HepG2 (cell line): Measurements from ENCODE around the gene DNAJC9. TPM values are rescaled to one million over a fixed set of nuclear protein-coding genes. Genes with fewer than 3 reads are reported as not detected.

Source experiments
- ATAC-seq: fragments of 200-7000 bp; cut with Tn5 transposase; 3 replicates; pipeline ENCODE4 v1.9.1; 2020; ENCODE audit warnings: mild to moderate bottlenecking, moderate library complexity
- BruUV-seq: library from RNA; stranded (reverse); fragments of 400-500 nt; replicated peaks from 2 replicates; lab custom pipeline; 2021; lab: Mats Ljungman, UMichigan
- CTCF ChIA-PET: fragments of 300-600 bp; formaldehyde crosslinking; extraction: SDS; loops from one replicate; lab custom pipeline; 2021; ENCODE audit warnings: low total read pairs, inconsistent platforms, low intra/inter-chr PET ratio; lab: Yijun Ruan, JAX
- POLR2A ChIA-PET: fragments of 350-600 bp; sonication (Branson Sonifier 250); formaldehyde crosslinking; loops from one replicate; lab custom pipeline; 2020; ENCODE audit warnings: antibody characterized with exemption, inconsistent platforms; lab: Yijun Ruan, JAX
- DNase-seq: peaks from one replicate; pipeline ENCODE4 v3.0.0-alpha.2; 2015; ENCODE audit warnings: low spot score
- FAIRE-seq: peaks from 3 replicates; lab custom pipeline; 2011; peaks lifted over from hg19 to GRCh38; lab: Jason Lieb, UNC
- H2AFZ ChIP-seq: one replicate; pipeline ENCODE4 v1.6.1; 2011; ENCODE audit warnings: low read length, inconsistent platforms
- H3K27ac ChIP-seq: fragments of 300-600 bp; 3 replicates; pipeline ENCODE4 v1.8.0; 2011; ENCODE audit warnings: mixed run types, mild to moderate bottlenecking, mixed read lengths, low read length, inconsistent platforms; ENCODE audit not compliant: insufficient read depth; ENCODE audit errors: extremely low read length
- H3K27me3 ChIP-seq, 2 experiments: fragments of 200-600 bp in 1 of 2; 2 replicates in 1 of 2; 3 replicates in 1 of 2; pipeline versions ENCODE4 v1.6.0 to v1.8.0; 2011; ENCODE audit warnings: low read length in 2 of 2, mild to moderate bottlenecking in 2 of 2, moderate library complexity in 2 of 2, inconsistent platforms in 1 of 2; ENCODE audit not compliant: insufficient read depth in 2 of 2, control insufficient read depth in 1 of 2
- H3K36me3 ChIP-seq, 2 experiments: fragments of 200-600 bp in 1 of 2; replicated peaks in 1 of 2; 2 replicates in 1 of 2; 3 replicates in 1 of 2; pipeline versions ENCODE4 v1.5.1 to v1.8.0; 2011; ENCODE audit warnings: low read length in 2 of 2, inconsistent platforms in 1 of 2; ENCODE audit not compliant: insufficient read depth in 2 of 2, control insufficient read depth in 1 of 2
- H3K4me1 ChIP-seq: 2 replicates; pipeline ENCODE4 v1.5.1; 2012; ENCODE audit warnings: low read length, inconsistent platforms; ENCODE audit not compliant: insufficient read depth
- H3K4me2 ChIP-seq: 2 replicates; pipeline ENCODE4 v1.6.0; 2011; ENCODE audit warnings: low read depth, low read length, inconsistent platforms
- H3K4me3 ChIP-seq, 3 experiments: fragments of 200-600 bp in 1 of 3; sonication (generic), shearing (Covaris generic) in 1 of 3; replicated peaks in 1 of 3; 2 replicates each; pipeline ENCODE4 v1.5.1; 2011 to 2016; ENCODE audit warnings: low read length in 3 of 3, inconsistent platforms in 2 of 3, low read depth in 2 of 3, mild to moderate bottlenecking in 2 of 3, control low read depth in 1 of 3, mixed read lengths in 1 of 3; ENCODE audit not compliant: insufficient read depth in 1 of 3
- H3K79me2 ChIP-seq: one replicate; pipeline ENCODE4 v1.6.1; 2011; ENCODE audit warnings: low read length, inconsistent platforms; ENCODE audit not compliant: insufficient read depth
- H3K9ac ChIP-seq: 2 replicates; pipeline ENCODE4 v1.6.0; 2011; ENCODE audit warnings: mild to moderate bottlenecking, low read depth, low read length, inconsistent platforms; ENCODE audit not compliant: insufficient read depth
- H3K9me3 ChIP-seq: 2 replicates; pipeline ENCODE4 v1.5.1; 2012; ENCODE audit warnings: mild to moderate bottlenecking, low read length
- H4K20me1 ChIP-seq: 2 replicates; pipeline ENCODE4 v1.6.0; 2011; ENCODE audit warnings: inconsistent platforms, mild to moderate bottlenecking, low read length, moderate library complexity; ENCODE audit not compliant: insufficient read depth
- EEA1 ChIP-seq: sonication (generic); formaldehyde crosslinking; IDR thresholded peaks from 2 replicates; pipeline ENCODE4 v1.5.1; 2020; ENCODE audit warnings: mild to moderate bottlenecking, missing genetic modification reagents, borderline replicate concordance
- GZF1 ChIP-seq: sonication (generic); formaldehyde crosslinking; IDR thresholded peaks from 2 replicates; pipeline ENCODE4 v1.5.1; 2020; ENCODE audit warnings: mild to moderate bottlenecking, missing genetic modification reagents
- KLF11 ChIP-seq: IDR thresholded peaks from 2 replicates; pipeline ENCODE4 v1.6.1; 2016; ENCODE audit warnings: missing compliant biosample characterization
- NFYB ChIP-seq: sonication (generic); formaldehyde crosslinking; IDR thresholded peaks from 2 replicates; pipeline ENCODE4 v1.4.0; 2020; ENCODE audit warnings: missing genetic modification reagents
- SMARCC2 ChIP-seq: fragments of 450-650 bp; IDR thresholded peaks from 2 replicates; pipeline ENCODE4 v1.6.1; 2017; ENCODE audit warnings: antibody characterized with exemption, mild to moderate bottlenecking
- SOX6 ChIP-seq, 2 experiments: fragments of 450-650 bp in 1 of 2; sonication (generic) in 1 of 2; formaldehyde crosslinking in 1 of 2; IDR thresholded peaks; 2 replicates each; pipeline versions ENCODE4 v1.4.0 to v1.6.1; 2017 to 2020; ENCODE audit warnings: antibody characterized with exemption in 1 of 2, mild to moderate bottlenecking in 1 of 2, missing genetic modification reagents in 1 of 2
- ZBTB3 ChIP-seq: sonication (generic); formaldehyde crosslinking; IDR thresholded peaks from 2 replicates; pipeline ENCODE4 v1.4.0; 2020; ENCODE audit warnings: low read depth, mild to moderate bottlenecking, moderate library complexity, missing genetic modification reagents, borderline replicate concordance
- ZNF326 ChIP-seq: sonication (generic); formaldehyde crosslinking; IDR thresholded peaks from 2 replicates; pipeline ENCODE4 v1.4.0; 2020; ENCODE audit warnings: missing genetic modification reagents, borderline replicate concordance
- ZNF569 ChIP-seq: sonication (generic); formaldehyde crosslinking; IDR thresholded peaks from 2 replicates; pipeline ENCODE4 v1.5.0; 2020; ENCODE audit warnings: mild to moderate bottlenecking, missing genetic modification reagents, moderate library complexity, borderline replicate concordance
- ZNF747 ChIP-seq: sonication (generic); formaldehyde crosslinking; IDR thresholded peaks from 2 replicates; pipeline ENCODE4 v1.8.1; 2023; ENCODE audit warnings: missing genetic modification reagents, mild to moderate bottlenecking, borderline replicate concordance
- WGBS: methylation state at CpG from one replicate; pipeline ENCODE4 v1.1.6; 2017; ENCODE audit warnings: low lambda C conversion rate; 5-methylcytosine and 5-hydroxymethylcytosine counted together
- in situ Hi-C: cut with HindIII; loops from 2 replicates; pipeline ENCODE4 v1.10.0; 2017; ENCODE audit warnings: low pct_unique_long_range_greater_than_20kb; ENCODE audit not compliant: extremely low pct_ligation_motif_present
- intact Hi-C: fragments of 100-400 bp; cut with micrococcal nuclease; formaldehyde crosslinking; loops from one replicate; pipeline ENCODE4 v1.10.0; 2022; ENCODE audit not compliant: unreplicated experiment
- polyA plus RNA-seq, 8 experiments: library from polyadenylated mRNA; depleted of rRNA in 3 of 8; stranded (reverse) in 7 of 8; unstranded in 1 of 8; fragments of >200 nt; fragmentation: Illumina TruSeq in 4 of 8; extraction: Trizol in 4 of 8; gene quantifications; 2 replicates each; pipeline versions ENCODE4 v1.2.1 to v1.2.3, GENCODE V29; 2011 to 2016; ENCODE audit warnings: low read depth in 4 of 8, missing spikeins in 1 of 8, mixed read lengths in 1 of 8; ENCODE audit not compliant: insufficient read depth in 1 of 8
- total RNA-seq, 5 experiments: library from RNA; depleted of rRNA; stranded (reverse); fragments of >200 nt; fragmentation: Illumina TruSeq; extraction: Trizol; gene quantifications; 2 replicates each; pipeline ENCODE4 v1.2.3, GENCODE V29; 2016; ENCODE audit warnings: low read depth in 1 of 5
- TF ChIP-seq, protein P1 (sequence below): sonication (generic); formaldehyde crosslinking; IDR thresholded peaks from 2 replicates; pipeline ENCODE4 v1.8.0; 2022; ENCODE audit warnings: mild to moderate bottlenecking, missing genetic modification reagents, borderline replicate concordance
- TF ChIP-seq, protein P2 (sequence below): sonication (generic); formaldehyde crosslinking; IDR thresholded peaks from 2 replicates; pipeline ENCODE4 v1.8.0; 2022; ENCODE audit warnings: mild to moderate bottlenecking, missing genetic modification reagents; ENCODE audit not compliant: insufficient replicate concordance

Gene DNAJC9
- total and polyA plus RNA-seq, 2 of the 13 experiments (the other 11 are each of a cell fraction or from before 2014, with no cell fraction given): 15.9 to 60.3 TPM

DNA sequence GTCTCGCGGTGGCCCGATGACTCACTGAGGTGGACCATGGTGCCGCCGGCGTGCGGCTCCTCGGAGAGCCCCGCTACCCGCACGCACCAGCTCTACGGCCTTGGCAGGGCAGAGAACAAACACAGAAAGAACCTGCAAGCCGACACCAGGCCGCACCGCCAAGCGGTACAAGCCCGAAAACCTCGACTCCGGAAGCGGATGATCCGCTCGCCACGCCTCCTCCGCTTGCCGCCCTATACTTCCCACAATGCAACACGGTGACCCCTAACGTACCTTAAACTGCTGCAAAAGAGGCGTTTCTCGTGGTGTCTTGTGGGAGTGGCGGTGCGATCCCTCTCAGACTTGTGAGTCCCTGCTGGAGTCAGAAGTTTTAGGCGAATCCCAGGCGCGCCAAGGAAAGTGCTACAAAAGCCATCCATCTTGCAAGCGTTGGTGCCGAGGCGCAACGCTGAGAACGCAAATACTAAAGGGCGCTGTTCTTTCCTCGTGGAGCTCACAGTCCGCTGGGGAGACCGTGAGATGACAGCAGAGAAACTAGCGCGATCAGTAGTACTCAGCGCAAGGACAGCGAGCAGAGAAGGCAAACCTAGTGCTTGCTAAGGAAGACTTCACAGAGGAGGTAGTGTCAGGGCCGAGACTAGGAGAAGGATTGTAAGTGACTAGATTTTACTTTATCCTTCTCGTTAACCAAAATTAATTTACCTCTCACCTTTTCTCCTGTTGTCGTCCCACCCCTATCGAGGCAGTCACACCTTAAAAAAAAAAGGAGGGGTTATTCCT is 5.6 kb upstream of the DNAJC9 start, which contains the start of gene MRPS16 (continued):
- TF ChIP-seq, protein P1, sequence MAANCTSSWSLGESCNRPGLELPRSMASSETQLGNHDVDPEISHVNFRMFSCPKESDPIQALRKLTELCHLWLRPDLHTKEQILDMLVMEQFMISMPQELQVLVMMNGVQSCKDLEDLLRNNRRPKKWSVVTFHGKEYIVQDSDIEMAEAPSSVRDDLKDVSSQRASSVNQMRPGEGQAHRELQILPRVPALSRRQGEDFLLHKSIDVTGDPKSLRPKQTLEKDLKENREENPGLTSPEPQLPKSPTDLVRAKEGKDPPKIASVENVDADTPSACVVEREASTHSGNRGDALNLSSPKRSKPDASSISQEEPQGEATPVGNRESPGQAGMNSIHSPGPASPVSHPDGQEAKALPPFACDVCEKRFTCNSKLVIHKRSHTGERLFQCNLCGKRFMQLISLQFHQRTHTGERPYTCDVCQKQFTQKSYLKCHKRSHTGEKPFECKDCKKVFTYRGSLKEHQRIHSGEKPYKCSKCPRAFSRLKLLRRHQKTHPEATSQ: 0 out of 2 replicates have a peak, but pooled peaks have one; percentile 15
- TF ChIP-seq ZNF569 (CRISPR knock-in tag): no peak

DNA sequence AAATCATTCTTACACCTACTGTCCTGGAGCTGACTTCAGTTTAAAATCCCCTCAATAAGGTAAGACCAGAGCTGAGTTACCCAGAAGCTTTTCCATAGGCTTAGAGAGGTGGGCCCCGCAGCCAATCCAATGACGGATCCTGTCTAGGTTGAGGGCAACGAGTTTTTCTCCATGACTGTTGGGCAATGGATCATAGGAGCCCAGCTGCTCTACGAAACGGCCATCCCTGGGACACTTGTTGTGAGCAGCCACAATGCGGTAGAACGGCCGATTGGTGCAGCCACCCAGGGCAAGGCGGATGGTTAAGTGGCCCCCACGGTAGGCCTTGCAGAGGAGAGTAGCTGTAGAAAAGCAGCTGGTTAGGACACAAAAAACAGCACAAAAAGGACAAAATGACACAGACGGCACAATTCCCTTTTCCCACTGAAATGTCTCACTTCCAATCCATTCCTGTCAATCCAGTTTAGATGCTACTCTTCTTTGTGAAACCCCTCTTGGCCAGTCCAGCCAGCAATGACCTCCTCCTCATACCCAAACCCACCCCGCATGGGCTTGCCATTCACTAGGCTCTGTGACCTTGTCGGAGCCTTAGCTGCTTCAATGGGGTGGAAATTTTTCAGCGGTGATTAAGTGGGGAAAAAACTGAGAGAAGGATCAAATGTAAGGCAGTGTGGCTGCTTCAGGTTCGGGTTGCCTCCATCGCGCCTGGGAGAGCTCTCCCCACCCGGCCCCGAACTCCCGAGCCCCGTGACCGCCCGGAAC is 4.8 kb upstream of the DNAJC9 start:
- no peak overlapping the region for H2AFZ ChIP-seq
- ATAC-seq (peak; percentile 54), FAIRE-seq (peak; percentile 30), DNase-seq (peak; percentile 69)
- POLR2A ChIA-PET: interaction anchor here (0.7 to 2.9 kb wide), 7 partner anchors 11 to 479 kb away, joined by 3 to 21 read pairs (median 3); partner anchors contain the start of genes ANXA7, CFAP70 and PPP3CB
- H3K27ac ChIP-seq: peak overlapping the region; percentile 88
- in situ Hi-C loops: loop anchor here (10.0 to 25.0 kb wide), 2 partner anchors 243 to 385 kb away; partner anchors contain the start of genes MYOZ1 and PPP3CB
- CTCF ChIA-PET: no interaction called here
- TSS peak; percentile 77 for BruUV-seq
- no peaks in the 10 kb centered on the region for H4K20me1 ChIP-seq
- peak overlapping the region; percentile 78 to 92 (median 84) for H3K4me3 ChIP-seq
- peaks cover 0 to 8% of the 10 kb centered on the region in 2 experiments; a peak in 2 of 5 replicates for H3K36me3 ChIP-seq
- H3K79me2 ChIP-seq: peaks cover 36% of the 10 kb centered on the region
- WGBS: 0% methylated on average over 13 of the region's 23 CpGs
- peaks cover 37% of the 10 kb centered on the region for H3K4me1 ChIP-seq
- peak overlapping the region; percentile 95 for H3K4me2 ChIP-seq
- intact Hi-C loops: no loop called here
- peak overlapping the region; percentile 99 for H3K9ac ChIP-seq
- H3K9me3 ChIP-seq: no peaks in the 10 kb centered on the region
- no peaks in the 10 kb centered on the region; a peak in 1 of 5 replicates for H3K27me3 ChIP-seq
- TF ChIP-seq SMARCC2 (no peak), SOX6 (IDR thresholded peaks at IDR 0.05) (no peak), SOX6 (CRISPR knock-in tag; IDR thresholded peaks at IDR 0.05) (no peak), EEA1 (CRISPR knock-in tag) (0 out of 2 replicates have a peak, but pooled peaks have one; percentile 12), ZNF326 (CRISPR knock-in tag) (no peak), GZF1 (CRISPR knock-in tag) (0 out of 2 replicates have a peak, but pooled peaks have one; percentile 4), ZNF747 (CRISPR knock-in tag) (no peak), NFYB (CRISPR knock-in tag) (0 out of 2 replicates have a peak, but pooled peaks have one; percentile 17), KLF11 (CRISPR knock-in tag) (no peak), ZBTB3 (CRISPR knock-in tag) (peak; percentile 77; the same call in 1 of the 2 replicates)
- TF ChIP-seq, protein P2, sequence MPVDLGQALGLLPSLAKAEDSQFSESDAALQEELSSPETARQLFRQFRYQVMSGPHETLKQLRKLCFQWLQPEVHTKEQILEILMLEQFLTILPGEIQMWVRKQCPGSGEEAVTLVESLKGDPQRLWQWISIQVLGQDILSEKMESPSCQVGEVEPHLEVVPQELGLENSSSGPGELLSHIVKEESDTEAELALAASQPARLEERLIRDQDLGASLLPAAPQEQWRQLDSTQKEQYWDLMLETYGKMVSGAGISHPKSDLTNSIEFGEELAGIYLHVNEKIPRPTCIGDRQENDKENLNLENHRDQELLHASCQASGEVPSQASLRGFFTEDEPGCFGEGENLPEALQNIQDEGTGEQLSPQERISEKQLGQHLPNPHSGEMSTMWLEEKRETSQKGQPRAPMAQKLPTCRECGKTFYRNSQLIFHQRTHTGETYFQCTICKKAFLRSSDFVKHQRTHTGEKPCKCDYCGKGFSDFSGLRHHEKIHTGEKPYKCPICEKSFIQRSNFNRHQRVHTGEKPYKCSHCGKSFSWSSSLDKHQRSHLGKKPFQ (CRISPR knock-in tag): peak; percentile 19
